Measurements from ENCODE around the gene LAG3. TPM values are rescaled to one million over a fixed set of nuclear protein-coding genes. Genes with fewer than 3 reads are reported as not detected.

The LAG3 gene
- polyA plus RNA-seq, 3 donors from 2014 or later = 1.3 to 8.3 (median 1.6) TPM

- Mint-ChIP-seq H3K27me3 (ENCODE audit: low read depth in 3 of 3) (peaks cover 6 to 19% (median 14%) of the 10 kb centered on the region in 3 donors), H3K9me3 (peaks cover 0 to 5% (median 0%) of the 10 kb centered on the region in 6 donors), H3K4me3 (no peak overlapping the region), H3K27ac (no peak overlapping the region), H3K4me1 (peaks cover 6 to 10% of the 10 kb centered on the region in 2 donors), H3K36me3 (no peaks in the 10 kb centered on the region)
- DNase-seq = no peak
These were observed 24.3 kb downstream of the LAG3 start for GRCh38 chr12:6796576-6796975.

- peaks cover 0 to 2% (median 0%) of the 10 kb centered on the region in 3 donors for H3K36me3 Mint-ChIP-seq
- no peak overlapping the region for H3K27ac Mint-ChIP-seq
- DNase-seq = no peak
- H3K4me1 Mint-ChIP-seq = no peaks in the 10 kb centered on the region
- H3K9me3 Mint-ChIP-seq = peaks cover 0 to 3% (median 0%) of the 10 kb centered on the region in 6 donors
- peaks cover 9 to 14% (median 11%) of the 10 kb centered on the region in 3 donors for H3K27me3 Mint-ChIP-seq (ENCODE audit: low read depth in 3 of 3)
- no peak overlapping the region for H3K4me3 Mint-ChIP-seq
These were observed 26.8 kb downstream of the LAG3 start for GRCh38 chr12:6799147-6799546.

- no peak for DNase-seq
- no peaks in the 10 kb centered on the region for H3K4me1 Mint-ChIP-seq
- no peak overlapping the region for H3K27ac Mint-ChIP-seq
- peaks cover 3 to 8% (median 6%) of the 10 kb centered on the region in 3 donors for H3K27me3 Mint-ChIP-seq (ENCODE audit: low read depth in 3 of 3)
- H3K4me3 Mint-ChIP-seq = no peak overlapping the region
- no peaks in the 10 kb centered on the region for H3K9me3 Mint-ChIP-seq
- H3K36me3 Mint-ChIP-seq = peaks cover 0 to 8% (median 0%) of the 10 kb centered on the region in 3 donors
These were observed 34.9 kb downstream of the LAG3 start for GRCh38 chr12:6807170-6807569.

- H3K9me3 Mint-ChIP-seq = no peaks in the 10 kb centered on the region
- H3K4me3 Mint-ChIP-seq = no peak overlapping the region
- H3K36me3 Mint-ChIP-seq = peaks cover 0 to 7% (median 0%) of the 10 kb centered on the region in 3 donors
- peaks cover 3 to 10% (median 5%) of the 10 kb centered on the region in 3 donors for H3K27me3 Mint-ChIP-seq (ENCODE audit: low read depth in 3 of 3)
- no peaks in the 10 kb centered on the region for H3K4me1 Mint-ChIP-seq
- no peak for DNase-seq
- no peak overlapping the region for H3K27ac Mint-ChIP-seq
These were observed 36.7 kb downstream of the LAG3 start for GRCh38 chr12:6809056-6809455.

- no peak overlapping the region for H3K4me3 Mint-ChIP-seq
- peaks cover 0 to 5% (median 0%) of the 10 kb centered on the region in 3 donors for H3K36me3 Mint-ChIP-seq
These were observed 38.4 kb downstream of the LAG3 start for GRCh38 chr12:6810758-6811157.

GRCh38 chr12:6813363-6813762 lies 41.0 kb downstream of the LAG3 start:
- no peak overlapping the region for H3K27ac Mint-ChIP-seq
- DNase-seq = no peak
- H3K36me3 Mint-ChIP-seq = peaks cover 0 to 5% (median 0%) of the 10 kb centered on the region in 3 donors
- no peak overlapping the region for H3K4me3 Mint-ChIP-seq
- peaks cover 3 to 6% (median 5%) of the 10 kb centered on the region in 3 donors for H3K27me3 Mint-ChIP-seq (ENCODE audit: low read depth in 3 of 3)
- H3K9me3 Mint-ChIP-seq = no peaks in the 10 kb centered on the region
- H3K4me1 Mint-ChIP-seq = no peaks in the 10 kb centered on the region

More at GRCh38 chr12:6810758-6811157, 38.4 kb downstream of the LAG3 start:
- Mint-ChIP-seq H3K4me1 (no peaks in the 10 kb centered on the region), H3K27ac (no peak overlapping the region), H3K27me3 (ENCODE audit: low read depth in 3 of 3) (peaks cover 5 to 10% (median 5%) of the 10 kb centered on the region in 3 donors), H3K9me3 (no peaks in the 10 kb centered on the region)
- DNase-seq = no peak

GRCh38 chr12:6816598-6816997 lies 44.3 kb downstream of the LAG3 start:
- Mint-ChIP-seq H3K4me3 (no peak overlapping the region), H3K27ac (no peak overlapping the region), H3K9me3 (no peaks in the 10 kb centered on the region), H3K27me3 (ENCODE audit: low read depth in 3 of 3) (peaks cover 6 to 9% (median 8%) of the 10 kb centered on the region in 3 donors), H3K36me3 (no peaks in the 10 kb centered on the region), H3K4me1 (peaks cover 0 to 5% of the 10 kb centered on the region in 2 donors)
- DNase-seq = no peak

- DNase-seq = no peak
- Mint-ChIP-seq H3K4me3 (no peak overlapping the region), H3K27ac (no peak overlapping the region), H3K4me1 (peaks cover 0 to 5% of the 10 kb centered on the region in 2 donors), H3K9me3 (no peaks in the 10 kb centered on the region), H3K36me3 (no peaks in the 10 kb centered on the region), H3K27me3 (ENCODE audit: low read depth in 3 of 3) (peaks cover 6 to 9% (median 8%) of the 10 kb centered on the region in 3 donors)
These were observed 44.8 kb downstream of the LAG3 start for GRCh38 chr12:6817098-6817497.

- peak overlapping the region in 2 of 6 donors; percentile 17 to 25 for H3K27ac Mint-ChIP-seq
- H3K36me3 Mint-ChIP-seq = no peaks in the 10 kb centered on the region
- H3K9me3 Mint-ChIP-seq = no peaks in the 10 kb centered on the region
- H3K4me1 Mint-ChIP-seq = peaks cover 0 to 5% of the 10 kb centered on the region in 2 donors
- no peak overlapping the region for H3K4me3 Mint-ChIP-seq
- no peak for DNase-seq
- peaks cover 8 to 11% (median 11%) of the 10 kb centered on the region in 3 donors for H3K27me3 Mint-ChIP-seq (ENCODE audit: low read depth in 3 of 3)
These were observed 45.4 kb downstream of the LAG3 start for GRCh38 chr12:6817662-6818157.

GRCh38 chr12:6818222-6818621 lies 45.9 kb downstream of the LAG3 start:
- no peak for DNase-seq
- Mint-ChIP-seq H3K36me3 (no peaks in the 10 kb centered on the region), H3K4me1 (peaks cover 0 to 5% of the 10 kb centered on the region in 2 donors), H3K4me3 (no peak overlapping the region), H3K9me3 (no peaks in the 10 kb centered on the region), H3K27me3 (ENCODE audit: low read depth in 3 of 3) (peaks cover 11 to 15% (median 11%) of the 10 kb centered on the region in 3 donors), H3K27ac (peak overlapping the region in 1 of 6 donors; percentile 25)

- Mint-ChIP-seq H3K4me1 (peaks cover 0 to 5% of the 10 kb centered on the region in 2 donors), H3K36me3 (no peaks in the 10 kb centered on the region), H3K9me3 (no peaks in the 10 kb centered on the region), H3K4me3 (no peak overlapping the region), H3K27ac (no peak overlapping the region), H3K27me3 (ENCODE audit: low read depth in 3 of 3) (peaks cover 8 to 18% (median 13%) of the 10 kb centered on the region in 3 donors)
- no peak for DNase-seq
These were observed 46.3 kb downstream of the LAG3 start for GRCh38 chr12:6818645-6819044.

- no peak overlapping the region for H3K4me3 Mint-ChIP-seq
- no peaks in the 10 kb centered on the region for H3K9me3 Mint-ChIP-seq
- H3K4me1 Mint-ChIP-seq = peaks cover 0 to 5% of the 10 kb centered on the region in 2 donors
- H3K27me3 Mint-ChIP-seq (ENCODE audit: low read depth in 3 of 3) = peaks cover 10 to 21% (median 15%) of the 10 kb centered on the region in 3 donors
- H3K36me3 Mint-ChIP-seq = no peaks in the 10 kb centered on the region
- no peak for DNase-seq
- H3K27ac Mint-ChIP-seq = no peak overlapping the region
These were observed 47.0 kb downstream of the LAG3 start for GRCh38 chr12:6819106-6820030.

GRCh38 chr12:6820166-6820565 lies 47.8 kb downstream of the LAG3 start:
- no peak overlapping the region for H3K27ac Mint-ChIP-seq

More at GRCh38 chr12:6820166-6820565, 47.8 kb downstream of the LAG3 start:
- DNase-seq = no peak
- Mint-ChIP-seq H3K36me3 (no peaks in the 10 kb centered on the region), H3K4me1 (peaks cover 0 to 5% of the 10 kb centered on the region in 2 donors), H3K4me3 (no peak overlapping the region), H3K9me3 (no peaks in the 10 kb centered on the region), H3K27me3 (ENCODE audit: low read depth in 3 of 3) (peaks cover 13 to 22% (median 18%) of the 10 kb centered on the region in 3 donors)

Measured in immature natural killer cell (primary cell).